ENCODE results near the gene ECHDC3.

GRCh38 chr10:11695779-11696178 lies 46.4 kb upstream of the ECHDC3 start:
- TF ChIP-seq SIN3A (IDR thresholded peaks at IDR 0.05; ENCODE audit: borderline replicate concordance, insufficient read depth, low read length) (no peak), TAF1 (IDR thresholded peaks at IDR 0.05; ENCODE audit: borderline replicate concordance, insufficient read depth, low read length) (no peak), FOXP2 (optimal IDR thresholded peaks at IDR 0.05; ENCODE audit: borderline replicate concordance, extremely low read depth, extremely low read length, insufficient read depth) (no peak), REST (IDR thresholded peaks at IDR 0.05; ENCODE audit: insufficient read depth in 1 of 2, low read depth in 2 of 2, low read length in 2 of 2) (no peak), POLR2AphosphoS5 (IDR thresholded peaks at IDR 0.05; ENCODE audit: low read depth, low read length) (no peak)

Measured in PFSK-1 (cell line).